ENCODE results near the gene CALCOCO1. TPM values are rescaled to one million over a fixed set of nuclear protein-coding genes. Genes with fewer than 3 reads are reported as not detected.
"Not testable (repeated sequence)": the region's sequence is repeated elsewhere in the genome, so short reads cannot be mapped to it uniquely, and the experiment has no call there.

CALCOCO1 gene, protein sequence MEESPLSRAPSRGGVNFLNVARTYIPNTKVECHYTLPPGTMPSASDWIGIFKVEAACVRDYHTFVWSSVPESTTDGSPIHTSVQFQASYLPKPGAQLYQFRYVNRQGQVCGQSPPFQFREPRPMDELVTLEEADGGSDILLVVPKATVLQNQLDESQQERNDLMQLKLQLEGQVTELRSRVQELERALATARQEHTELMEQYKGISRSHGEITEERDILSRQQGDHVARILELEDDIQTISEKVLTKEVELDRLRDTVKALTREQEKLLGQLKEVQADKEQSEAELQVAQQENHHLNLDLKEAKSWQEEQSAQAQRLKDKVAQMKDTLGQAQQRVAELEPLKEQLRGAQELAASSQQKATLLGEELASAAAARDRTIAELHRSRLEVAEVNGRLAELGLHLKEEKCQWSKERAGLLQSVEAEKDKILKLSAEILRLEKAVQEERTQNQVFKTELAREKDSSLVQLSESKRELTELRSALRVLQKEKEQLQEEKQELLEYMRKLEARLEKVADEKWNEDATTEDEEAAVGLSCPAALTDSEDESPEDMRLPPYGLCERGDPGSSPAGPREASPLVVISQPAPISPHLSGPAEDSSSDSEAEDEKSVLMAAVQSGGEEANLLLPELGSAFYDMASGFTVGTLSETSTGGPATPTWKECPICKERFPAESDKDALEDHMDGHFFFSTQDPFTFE
- polyA plus RNA-seq (ENCODE audit: insufficient read length in 4 of 4), result 100 to 1,000 TPM; 127 to 141 (median 128) TPM

DNA sequence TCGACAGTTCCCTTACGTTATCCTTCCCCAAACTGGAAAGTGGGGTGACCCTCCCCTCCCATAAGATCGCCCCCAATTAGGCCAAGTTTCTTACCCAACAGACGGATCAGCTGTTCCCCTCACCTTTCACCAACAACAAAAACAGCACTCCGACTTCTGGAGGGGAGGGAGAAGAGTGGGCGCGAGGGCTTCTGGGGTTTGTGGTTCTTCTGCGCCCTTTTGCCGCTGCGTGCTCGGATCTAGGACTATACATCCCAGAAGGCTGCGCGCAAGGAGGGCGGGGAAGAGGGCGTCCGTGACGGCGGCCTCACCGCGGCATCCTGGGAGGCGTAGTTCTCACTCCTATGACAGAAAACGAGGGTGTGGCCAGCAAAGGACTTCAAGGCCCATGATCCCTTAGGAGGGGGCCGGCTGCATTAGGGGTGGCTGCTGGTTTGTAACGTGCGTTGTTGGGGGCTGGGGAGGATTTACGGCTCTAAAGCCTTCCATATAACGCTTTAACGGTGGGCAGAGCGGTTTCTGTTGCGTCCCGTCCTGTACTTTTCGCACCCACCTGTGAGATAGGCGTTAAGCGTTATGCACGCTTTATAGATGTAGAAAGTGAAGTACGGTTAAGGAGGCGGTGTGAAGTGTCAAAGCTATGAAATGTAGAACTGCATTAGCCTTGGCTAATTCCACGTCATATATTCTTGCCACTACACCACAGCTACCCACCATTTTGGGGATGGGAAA lies at the start of gene CALCOCO1:
Gene CALCOCO1, minus strand, starts transcription at position 143 of the 732 bp plus-strand sequence. CDS start 2,210 bp downstream, outside the sequence.
- peak; percentile 91 to 96 (median 95) for DNase-seq (ENCODE audit: low read depth in 4 of 4, low spot score in 3 of 4)

DNA sequence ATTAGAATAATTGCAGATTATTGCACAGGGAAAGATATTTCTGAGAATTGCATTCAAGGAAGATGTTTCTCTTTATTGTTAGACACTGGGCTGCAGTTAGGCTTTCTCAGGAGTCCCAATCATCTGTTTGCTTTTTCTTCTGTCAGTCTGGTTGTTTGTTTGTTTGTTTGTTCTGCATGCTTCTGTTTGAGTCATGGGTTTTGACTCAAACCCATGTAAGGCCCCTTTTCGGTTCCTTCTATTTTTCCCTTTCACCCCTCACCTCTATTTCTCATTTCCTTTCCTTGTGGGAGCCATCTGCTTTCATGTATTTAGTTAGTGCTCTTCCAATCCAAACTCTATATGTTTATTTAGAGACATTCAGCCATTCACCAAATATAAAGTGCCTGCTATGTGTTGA lies 49.6 kb upstream of the CALCOCO1 start:
- DNase-seq (ENCODE audit: low read depth in 4 of 4, low spot score in 3 of 4), result no peak

DNA sequence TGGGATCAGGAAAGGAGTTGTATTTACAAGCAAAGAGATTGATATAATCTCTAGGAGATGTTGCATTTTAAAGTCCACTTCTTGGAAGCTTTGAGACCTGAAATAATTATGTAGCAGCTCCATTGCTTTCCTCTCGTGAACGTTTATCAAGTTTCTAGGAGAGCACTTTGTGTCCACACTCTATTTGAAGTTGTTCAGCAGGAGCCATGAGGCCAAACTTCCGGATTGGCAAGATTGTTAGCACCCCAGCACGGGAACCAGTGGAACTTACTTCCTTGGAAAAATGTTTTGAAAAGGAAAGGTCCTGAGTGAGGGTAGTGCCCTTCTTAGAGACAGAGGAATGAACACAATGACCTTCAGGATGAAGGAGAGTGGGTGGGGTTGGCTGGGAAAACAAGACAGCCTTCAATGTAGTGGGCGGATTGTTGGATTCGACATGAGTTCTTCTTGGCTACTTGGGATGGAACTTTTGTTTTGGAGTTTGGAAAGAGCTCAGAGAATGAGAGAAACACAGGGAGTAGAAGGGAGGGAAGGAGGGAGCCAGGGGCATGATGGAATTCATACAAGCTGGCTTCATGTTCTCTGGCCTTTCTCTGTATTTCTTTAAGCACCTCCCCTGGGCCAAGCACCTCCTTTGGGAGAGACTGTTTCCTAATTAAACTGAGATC lies 48.4 kb upstream of the CALCOCO1 start:
- DNase-seq (ENCODE audit: low read depth in 4 of 4, low spot score in 3 of 4), result no peak

DNA sequence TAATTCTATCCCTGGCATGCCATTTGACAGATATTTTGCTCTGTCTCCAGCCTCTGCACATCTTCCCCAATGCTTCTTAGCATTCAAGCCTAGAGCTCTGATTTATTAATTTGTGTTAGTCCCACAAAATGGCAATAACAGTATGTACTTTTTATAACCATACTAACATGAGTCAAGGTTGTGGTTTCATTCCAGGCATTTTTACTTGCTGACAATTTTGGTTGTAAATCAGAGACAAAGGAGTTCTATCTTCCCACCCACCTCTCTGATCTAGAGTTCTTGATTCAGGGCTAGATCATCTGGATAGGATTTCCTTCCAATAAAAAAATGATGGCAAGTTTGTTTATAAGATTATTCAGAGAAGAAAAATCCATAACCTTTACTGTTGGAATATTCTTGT lies 43.0 kb upstream of the CALCOCO1 start:
- DNase-seq (ENCODE audit: low read depth in 4 of 4, low spot score in 3 of 4), result no peak

DNA sequence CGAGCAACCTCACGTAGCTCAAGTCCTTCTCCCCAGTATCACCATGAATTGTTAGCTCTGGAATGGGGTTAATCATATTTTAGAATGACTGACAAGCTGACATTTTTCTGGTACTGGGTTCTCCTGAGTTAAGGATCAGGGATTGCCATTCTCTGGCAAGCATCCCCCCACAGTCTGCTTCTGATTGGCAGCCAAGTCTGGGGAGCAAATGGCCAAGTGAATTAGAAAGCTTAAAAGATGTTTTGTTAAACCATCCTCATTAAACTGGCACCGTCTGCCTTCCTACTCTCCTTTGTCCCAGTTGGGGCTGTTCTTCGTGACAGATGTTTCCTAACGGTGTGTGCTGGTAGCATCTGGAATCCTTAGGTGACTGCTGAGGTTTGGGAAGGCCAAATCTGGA lies 41.7 kb upstream of the CALCOCO1 start:
- no peak for DNase-seq (ENCODE audit: low read depth in 4 of 4, low spot score in 3 of 4)

DNA sequence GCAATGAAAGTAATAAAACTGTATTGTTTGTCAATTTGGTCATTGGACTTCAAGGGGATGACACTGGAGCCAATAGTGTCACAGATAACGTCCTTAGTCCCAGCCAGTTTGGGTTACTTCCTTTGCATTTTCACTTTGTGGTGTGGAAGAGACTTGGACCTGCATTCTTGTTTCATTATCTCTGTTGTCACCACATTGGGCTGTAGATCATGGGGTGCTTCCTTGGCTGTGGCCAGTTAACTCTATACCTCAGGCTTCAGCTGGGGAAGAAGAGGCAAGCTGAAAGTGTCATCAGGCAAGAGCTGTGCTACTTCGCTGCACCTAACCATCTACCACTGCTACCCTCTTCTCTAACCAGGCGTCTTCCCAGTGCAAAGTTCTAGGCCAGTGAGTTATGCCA lies 39.6 kb upstream of the CALCOCO1 start:
- DNase-seq (ENCODE audit: low read depth in 4 of 4, low spot score in 3 of 4), result no peak

DNA sequence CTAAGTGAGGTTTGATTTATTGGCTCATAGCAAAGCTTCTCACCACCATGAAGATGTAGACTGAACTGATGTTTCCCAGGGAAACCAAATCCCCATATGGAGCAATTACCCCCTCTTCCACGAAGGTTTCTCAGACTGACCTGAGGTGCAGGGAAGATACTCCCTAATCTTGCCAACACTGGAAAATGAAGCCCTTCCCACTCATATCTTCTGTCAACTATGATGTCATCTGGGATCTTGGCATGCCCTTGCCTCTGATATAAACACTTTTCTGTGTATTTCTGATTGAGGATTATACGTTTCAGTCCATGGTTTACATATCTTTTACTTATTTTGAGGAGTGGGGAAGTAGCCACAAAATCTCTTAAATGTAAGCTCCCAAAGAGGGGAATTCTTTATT lies 38.6 kb upstream of the CALCOCO1 start:
- DNase-seq (ENCODE audit: low read depth in 4 of 4, low spot score in 3 of 4), result no peak

DNA sequence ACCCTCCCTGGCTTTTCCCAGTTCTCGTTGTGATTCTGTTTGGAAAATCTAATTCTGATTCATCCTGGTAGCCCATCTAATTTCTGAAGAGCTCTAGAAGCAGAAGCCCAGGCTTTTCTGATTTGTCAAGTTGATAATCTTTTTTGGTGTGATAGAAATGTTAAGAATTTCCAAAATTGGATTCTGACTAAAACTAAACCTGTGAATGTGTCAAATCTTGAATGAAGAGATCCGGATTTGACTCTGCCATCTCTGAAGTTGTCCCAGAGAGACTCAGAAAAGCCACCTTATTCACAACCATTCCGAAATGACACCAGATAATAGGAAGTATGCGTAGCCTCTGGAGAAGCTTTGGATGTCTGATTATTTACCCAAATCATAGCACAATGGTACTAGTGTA lies 37.4 kb upstream of the CALCOCO1 start:
- no peak for DNase-seq (ENCODE audit: low read depth in 4 of 4, low spot score in 3 of 4)

DNA sequence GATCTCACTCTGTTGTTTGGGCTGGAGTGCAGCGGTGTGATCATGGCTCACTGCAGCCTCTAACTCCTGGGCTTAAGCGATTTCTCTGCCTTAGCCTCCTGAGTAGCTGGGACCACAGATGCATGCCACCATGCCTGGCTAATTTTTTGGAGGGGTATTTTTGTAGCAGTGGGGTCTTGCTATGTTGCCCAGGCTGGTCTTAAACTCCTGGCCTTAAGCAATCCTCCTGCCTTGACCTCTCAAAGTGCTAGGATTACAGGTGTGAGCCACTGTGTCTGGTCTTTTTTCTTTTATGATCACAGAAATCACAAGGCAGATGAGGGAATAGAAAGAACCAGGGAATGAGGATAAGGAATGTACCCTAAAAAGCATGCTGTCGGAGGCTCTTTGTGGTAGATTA lies 35.5 kb upstream of the CALCOCO1 start:
- DNase-seq (ENCODE audit: low read depth in 4 of 4, low spot score in 3 of 4), result not testable (repeated sequence)

DNA sequence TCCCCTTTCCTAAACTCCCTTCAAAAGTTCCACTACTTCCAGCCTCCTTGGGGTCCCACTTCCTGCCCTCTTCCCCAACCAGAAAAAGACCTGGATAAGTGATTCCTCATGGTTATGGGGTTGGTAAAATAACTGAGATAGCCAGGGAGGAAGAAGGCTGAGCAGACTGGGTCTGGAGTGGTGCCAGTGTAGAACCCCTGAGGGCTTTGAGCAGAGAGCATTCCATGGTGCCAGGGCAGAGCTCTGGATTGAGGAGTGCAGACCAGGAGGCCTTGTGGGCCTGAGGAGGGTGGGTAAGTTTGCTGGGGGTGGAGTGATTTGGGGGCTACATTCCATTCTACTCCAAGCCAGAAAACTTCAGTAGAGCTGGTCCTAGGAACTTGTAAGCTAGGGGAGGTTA lies 34.1 kb upstream of the CALCOCO1 start:
- DNase-seq (ENCODE audit: low read depth in 4 of 4, low spot score in 3 of 4), result no peak

DNA sequence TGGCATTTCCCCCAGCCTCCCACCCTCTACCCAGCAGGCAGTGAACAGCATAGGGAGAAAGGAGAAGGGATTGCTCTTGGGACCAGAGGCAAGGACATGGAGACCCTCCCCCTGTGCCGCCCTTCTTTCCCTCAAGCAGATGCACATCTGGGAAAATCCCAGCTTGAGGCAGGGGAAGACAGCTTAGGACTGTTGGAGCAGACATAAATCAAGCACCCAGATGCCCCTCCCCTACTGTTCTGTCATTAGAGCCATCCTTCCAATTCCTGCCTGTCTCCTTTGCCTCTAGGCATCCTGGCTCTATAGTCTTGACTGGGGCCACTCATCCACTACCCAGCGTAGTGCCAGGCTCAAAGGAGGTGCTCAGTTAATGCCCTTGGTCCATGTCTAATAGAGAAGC lies 32.0 kb upstream of the CALCOCO1 start:
- DNase-seq (ENCODE audit: low read depth in 4 of 4, low spot score in 3 of 4), result no peak

DNA sequence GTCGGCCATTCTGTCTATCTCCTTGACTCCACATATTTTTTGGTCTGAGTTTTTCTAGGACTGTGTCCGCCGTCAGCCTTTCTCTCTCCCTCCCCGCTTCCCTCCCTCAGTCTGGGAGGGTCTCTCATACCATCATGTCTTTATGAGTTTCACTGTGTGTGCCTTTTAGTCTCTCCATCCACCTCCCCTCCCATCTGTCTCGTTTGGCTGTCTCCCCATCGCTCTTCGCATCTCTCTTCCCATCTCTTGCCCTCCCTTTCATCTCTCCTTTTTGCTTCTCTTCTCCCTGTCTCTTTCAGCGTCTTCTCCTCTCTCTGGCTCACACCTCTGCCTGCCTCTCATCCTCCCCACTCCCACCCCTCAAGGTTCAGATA lies 31.5 kb upstream of the CALCOCO1 start:
- no peak for DNase-seq (ENCODE audit: low read depth in 4 of 4, low spot score in 3 of 4)

DNA sequence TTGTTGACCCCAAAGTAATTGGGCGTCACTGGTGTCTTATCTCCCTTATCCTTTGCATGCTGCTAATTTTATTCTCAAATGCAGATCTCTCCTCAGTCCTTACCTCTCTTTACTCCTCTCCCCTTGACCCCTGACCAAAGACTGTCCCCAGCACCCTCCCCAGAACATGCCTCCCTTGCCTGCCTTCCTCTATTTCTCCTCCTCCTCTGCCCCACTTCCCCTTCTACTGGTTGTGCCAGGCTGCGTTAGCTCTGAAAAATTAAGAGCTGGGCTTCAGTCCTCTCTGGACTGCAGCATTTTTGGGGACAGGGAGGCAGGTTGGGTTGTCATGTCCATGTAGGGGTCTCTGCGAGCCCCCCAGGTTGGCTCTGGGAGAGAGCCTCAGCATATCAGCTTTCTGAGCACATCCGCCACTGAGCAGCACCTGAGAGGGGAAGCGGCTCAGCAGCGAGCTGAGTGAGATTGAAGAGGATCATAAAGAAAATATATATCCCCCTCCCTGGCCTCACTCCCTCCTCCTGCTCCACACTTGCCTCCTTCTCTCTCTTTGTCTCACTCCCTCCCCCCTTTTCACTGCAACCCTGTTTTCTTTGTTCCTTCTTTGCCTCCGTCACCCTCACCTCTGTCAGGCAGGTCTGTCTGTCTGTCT lies 31.0 kb upstream of the CALCOCO1 start:
- DNase-seq (ENCODE audit: low read depth in 4 of 4, low spot score in 3 of 4), result no peak

DNA sequence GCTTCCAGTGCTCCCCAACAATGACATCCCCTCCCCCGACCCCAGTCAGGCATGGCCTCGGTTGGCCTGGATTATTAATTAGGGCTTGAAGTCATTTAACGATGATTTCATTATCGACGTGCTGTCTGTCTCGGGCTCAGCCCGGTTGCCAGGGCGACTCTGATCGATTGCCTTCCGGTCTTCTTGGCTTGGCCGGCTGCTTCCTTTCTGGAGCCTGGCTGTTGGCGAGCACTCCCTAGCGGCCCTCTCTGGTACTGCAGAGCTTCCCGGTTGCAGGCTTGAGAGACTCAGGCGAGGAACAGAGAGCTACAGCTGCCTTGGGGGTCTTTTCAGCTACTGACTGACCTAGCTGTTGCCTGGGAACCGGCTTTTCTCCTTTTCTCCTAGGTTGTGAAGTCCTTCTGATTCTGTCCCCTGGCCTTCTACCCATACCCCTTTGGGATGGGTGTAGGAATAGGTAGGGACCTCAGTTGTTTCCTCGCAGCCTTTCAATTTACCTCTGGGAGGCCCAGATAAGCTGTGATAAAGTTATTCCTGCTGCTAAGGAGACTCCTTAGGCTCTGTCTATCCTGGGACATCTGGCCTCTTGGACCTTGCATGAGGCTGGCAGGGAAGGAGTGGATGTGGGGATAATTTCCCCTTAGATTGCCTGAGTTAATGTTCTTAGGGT lies 30.0 kb upstream of the CALCOCO1 start:
- no peak for DNase-seq (ENCODE audit: low read depth in 4 of 4, low spot score in 3 of 4)

DNA sequence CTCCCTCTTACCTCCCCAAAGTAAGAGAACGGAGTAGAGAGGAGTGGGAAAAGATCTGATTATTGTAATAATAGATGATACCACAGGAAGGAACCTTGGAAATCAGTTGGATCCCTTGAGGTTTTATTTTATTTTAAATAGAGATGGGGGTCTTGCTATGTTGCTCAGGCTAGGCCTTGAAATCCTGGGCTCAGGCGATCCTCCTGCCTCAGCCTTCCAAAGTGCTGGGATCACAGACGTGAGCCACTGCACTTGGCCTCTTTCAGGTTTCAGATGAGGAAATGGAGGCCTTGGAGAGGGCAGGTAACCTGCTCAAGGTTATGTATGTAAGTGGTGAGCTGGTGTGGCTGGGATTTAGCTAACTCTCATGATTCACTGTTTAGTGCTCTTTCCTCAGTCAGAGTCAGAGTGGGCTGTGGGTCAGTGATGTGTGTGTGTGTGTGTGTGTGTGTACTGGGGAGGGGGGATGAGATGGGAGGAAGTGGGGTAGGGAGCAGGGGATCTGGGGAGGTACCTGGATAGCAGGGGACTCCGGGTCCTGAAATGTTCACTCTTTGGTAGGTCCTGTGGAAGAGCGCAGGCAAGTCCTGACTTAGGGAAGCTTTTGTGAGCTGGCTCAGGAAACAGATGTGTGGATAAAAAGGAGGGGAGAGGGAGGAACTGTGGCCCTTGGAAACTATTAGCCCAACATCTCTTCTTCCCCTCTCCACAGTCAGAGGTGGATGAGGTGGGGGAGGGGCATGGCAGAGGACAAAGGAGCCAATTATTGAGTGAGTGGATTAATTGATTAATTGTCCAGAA lies 29.2 kb upstream of the CALCOCO1 start:
- DNase-seq (ENCODE audit: low read depth in 4 of 4, low spot score in 3 of 4), result no peak

DNA sequence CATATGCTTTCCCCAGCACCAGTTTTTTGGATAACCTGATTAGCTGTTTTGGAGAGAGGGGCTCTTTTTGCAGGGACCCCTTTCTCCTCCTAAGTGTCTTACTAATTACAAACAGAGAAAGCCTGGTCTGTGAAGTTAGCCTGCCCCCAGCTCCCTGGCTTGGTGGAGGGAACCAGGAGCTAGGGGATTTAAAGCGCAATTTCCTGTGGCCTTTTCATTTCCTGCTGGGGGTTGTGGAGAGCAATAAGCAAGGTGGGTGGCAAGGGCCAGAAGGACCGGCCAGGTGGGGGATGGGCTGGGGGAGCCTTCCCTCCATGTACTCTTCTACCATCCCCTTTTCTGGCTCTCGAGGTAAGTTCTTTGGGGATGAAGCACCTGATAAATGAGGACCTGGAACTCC lies 28.6 kb upstream of the CALCOCO1 start:
- no peak for DNase-seq (ENCODE audit: low read depth in 4 of 4, low spot score in 3 of 4)

DNA sequence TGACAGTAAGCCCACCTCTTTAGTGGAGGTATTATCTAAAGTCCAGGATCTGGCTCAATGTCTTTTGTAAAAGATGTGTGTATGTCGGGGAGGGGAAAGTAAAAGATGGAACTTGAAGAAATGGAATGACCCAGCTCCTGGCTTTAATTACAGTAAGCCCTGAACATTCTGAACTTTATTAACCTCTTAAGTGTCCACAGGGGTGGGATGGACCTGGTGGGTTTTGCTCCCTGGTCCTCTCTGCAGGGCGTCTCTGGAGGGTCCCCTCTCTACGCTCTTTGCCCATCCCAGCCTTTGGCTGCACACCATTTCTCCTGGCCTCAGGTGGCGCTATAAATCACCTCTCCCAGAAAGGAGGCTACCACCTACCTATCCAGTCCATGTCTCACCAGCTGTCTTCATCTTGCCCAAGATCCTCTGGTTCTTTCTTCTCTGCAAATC lies 28.2 kb upstream of the CALCOCO1 start:
- DNase-seq (ENCODE audit: low read depth in 4 of 4, low spot score in 3 of 4), result no peak

DNA sequence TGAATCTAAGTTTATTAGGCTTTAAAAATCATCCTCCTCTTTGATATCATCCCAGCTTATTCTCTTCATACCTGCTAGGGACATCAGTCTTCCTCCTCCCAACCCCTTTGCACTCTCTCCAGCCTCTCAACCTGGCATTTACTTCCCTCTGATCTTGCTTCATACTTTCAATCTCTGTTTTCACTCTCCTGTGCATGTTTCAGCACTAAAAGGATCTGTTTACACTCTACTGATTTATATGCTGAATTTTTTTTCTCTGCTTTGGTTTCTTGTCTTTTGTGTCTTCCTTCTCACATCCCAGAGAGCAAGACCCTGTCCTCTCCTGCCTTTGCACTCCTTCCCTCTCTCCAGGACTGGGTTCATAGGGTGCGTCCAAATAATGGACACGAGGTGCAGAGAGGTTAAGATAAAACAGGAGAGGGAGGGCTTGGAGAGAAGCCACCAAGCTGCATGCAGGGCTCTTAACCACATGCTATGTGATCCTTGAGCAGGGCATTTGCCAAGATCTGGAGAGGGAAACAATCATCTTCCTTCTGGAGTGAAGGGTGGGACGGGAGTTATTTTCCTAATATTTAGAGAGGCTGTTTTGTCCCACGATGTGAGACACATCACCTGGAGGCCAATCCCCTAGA lies 27.5 kb upstream of the CALCOCO1 start:
- no peak for DNase-seq (ENCODE audit: low read depth in 4 of 4, low spot score in 3 of 4)

DNA sequence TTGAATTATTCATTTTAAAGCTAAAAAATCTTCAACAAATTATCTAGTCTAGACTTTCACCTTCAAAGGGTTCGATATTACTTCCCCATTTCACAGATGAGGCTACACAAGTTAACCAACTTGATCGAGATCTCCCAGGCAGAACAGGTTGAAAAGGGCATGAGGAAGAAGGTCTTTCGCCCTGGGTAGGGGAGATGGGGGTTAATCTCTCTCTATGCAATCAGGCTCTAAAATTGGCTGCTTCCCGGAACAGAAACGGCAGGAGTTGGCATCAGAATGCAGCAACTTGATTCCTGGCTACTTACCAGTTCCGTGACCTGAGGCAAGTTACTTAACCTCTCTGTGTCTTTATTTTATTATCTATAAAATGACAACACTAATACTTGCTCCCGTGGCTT lies 26.9 kb upstream of the CALCOCO1 start:
- DNase-seq (ENCODE audit: low read depth in 4 of 4, low spot score in 3 of 4), result no peak

Data from right renal pelvis (tissue), 4 donors.